Heart left ventricle (tissue), 16 donors: Measurements from ENCODE around the gene C16orf90. TPM values are rescaled to one million over a fixed set of nuclear protein-coding genes. Genes with fewer than 3 reads are reported as not detected.

Source experiments
- ATAC-seq, 4 donors: fragments of 200-7000 bp; cut with Tn5 transposase; one replicate each; pipeline ENCODE4 v1.9.1; 2020 to 2022; ENCODE audit warnings: moderate library complexity in 4 of 4, mild to moderate bottlenecking in 3 of 4, moderate number of reproducible peaks in 1 of 4
- DNase-seq, 5 donors: peaks; one replicate each; pipeline ENCODE4 v3.0.0-alpha.2; 2020
- H3K27ac ChIP-seq, 12 donors: fragments of 200-600 bp; sonication (generic) in 4 of 12; one replicate each; pipeline versions ENCODE4 v1.5.0 to v1.8.0; 2016 to 2022; ENCODE audit warnings: mild to moderate bottlenecking in 2 of 12
- H3K27me3 ChIP-seq, 9 donors: fragments of 200-600 bp; sonication (generic) in 2 of 9; one replicate each; pipeline versions ENCODE4 v1.5.1 to v1.8.0; 2016 to 2022; ENCODE audit warnings: mild to moderate bottlenecking in 3 of 9
- H3K36me3 ChIP-seq, 9 donors: fragments of 200-600 bp; sonication (generic) in 2 of 9; one replicate each; pipeline versions ENCODE4 v1.5.0 to v1.8.0; 2018 to 2022; ENCODE audit warnings: mild to moderate bottlenecking in 2 of 9
- H3K4me1 ChIP-seq, 12 donors: fragments of 200-600 bp; sonication (generic) in 4 of 12; one replicate each; pipeline versions ENCODE4 v1.5.0 to v1.8.0; 2016 to 2022; ENCODE audit warnings: mild to moderate bottlenecking in 3 of 12
- H3K4me3 ChIP-seq, 12 donors: fragments of 200-600 bp; sonication (generic) in 4 of 12; one replicate each; pipeline versions ENCODE4 v1.5.0 to v1.8.0; 2017 to 2022; ENCODE audit warnings: mild to moderate bottlenecking in 9 of 12, moderate library complexity in 4 of 12
- H3K9me3 ChIP-seq, 12 donors: fragments of 200-600 bp; sonication (generic) in 4 of 12; one replicate each; pipeline versions ENCODE4 v1.5.0 to v1.8.0; 2016 to 2022; ENCODE audit warnings: mild to moderate bottlenecking in 1 of 12
- POLR2A ChIP-seq, 2 donors: fragments of 450-650 bp; IDR thresholded peaks; one replicate each; pipeline ENCODE4 v1.6.1; 2017; ENCODE audit warnings: antibody characterized with exemption in 2 of 2, mild to moderate bottlenecking in 2 of 2, moderate library complexity in 2 of 2
- WGBS, 4 donors: extraction: QIAGEN DNeasy Blood & Tissue Kit in 2 of 4; methylation state at CpG; one replicate each; pipeline versions ENCODE4 v1.1.5 to v1.1.7; 2013 to 2018; 5-methylcytosine and 5-hydroxymethylcytosine counted together
- intact Hi-C, 10 donors: fragments of 100-400 bp; cut with DNase I; formaldehyde crosslinking; loops; one replicate each; pipeline versions ENCODE4 v1.11.1 to v1.14.2; 2022
- polyA plus RNA-seq, 2 donors: library from polyadenylated mRNA; stranded (reverse); fragments of 200-250 nt; gene quantifications; one replicate each; pipeline ENCODE4 v1.2.3, GENCODE V29; 2013
- total RNA-seq, 9 donors: library from RNA; depleted of rRNA in 2 of 9; stranded (reverse); fragments of >200 nt in 2 of 9; fragmentation: NEBNext Ultra II Directional in 3 of 9; extraction: Animal tissue kit (Norgen Biotek cat#: 25700) in 3 of 9; gene quantifications; one replicate each; pipeline versions ENCODE4 v1.1.0 to v1.2.4, GENCODE V29; 2016 to 2023
- TF ChIP-seq, protein P1 (sequence below), 12 donors: fragments of 200-600 bp; sonication (generic) in 4 of 12; IDR thresholded peaks; one replicate each; pipeline versions ENCODE4 v1.5.0 to v1.8.0; 2018 to 2022; ENCODE audit warnings: antibody characterized with exemption in 12 of 12, mild to moderate bottlenecking in 5 of 12
- donor health status: ischemic (EF 13 %, LVEDD 7.1; RV severe dilation, severe dysfunction).
- donor health status: healthy with polysubstance abuse.
- donor health status: DM: no; HTN: yes; CAD: no.
- donor health status: DM: no; HTN: no; CAD: no.
- donor health status: ischemic (EF 25% LVEDD 6.9; RV normal size, moderate dysfunction).
- donor health status: ischemic (EF 25% LVEDD 5.7; RV mildly dilated, moderate dysfunction).
- donor health status: healthy.
- donor health status: DM: yes; HTN: yes; CAD: no.
- donor health status: ischemic (EF 35%, LVEDD 5.7; RV mildly dilated, moderate dysfunction).
- donor health status: nonischemic (EF 11% LVEDD 7.7; RV severe dilation, severe dysfunction).
- donor health status: DM: yes; HTN: yes; CAD: no.
- donor health status: PGD.
- donor health status: ischemic (EF 29% LVEDD 5.4; RV normal size, mild dysfunction).
- donor health status: nonischemic (EF 23%, LVEDD 6.1; RV moderate dilation, normal function).

C16orf90 gene
- total and polyA plus RNA-seq, 11 donors: not detected

GRCh38 chr16:3458852-3459361 is 36.4 kb downstream of the C16orf90 start:
- Histone ChIP-seq H3K4me1 (peaks cover 16 to 73% (median 62%) of the 10 kb centered on the region in 12 donors), H3K27ac (peak overlapping the region; percentile 94 to 99 (median 98)), H3K27me3 (no peaks in the 10 kb centered on the region), H3K4me3 (peak overlapping the region; percentile 74 to 99 (median 80)), H3K9me3 (no peaks in the 10 kb centered on the region), H3K36me3 (no peaks in the 10 kb centered on the region)
- TF ChIP-seq, protein P1, sequence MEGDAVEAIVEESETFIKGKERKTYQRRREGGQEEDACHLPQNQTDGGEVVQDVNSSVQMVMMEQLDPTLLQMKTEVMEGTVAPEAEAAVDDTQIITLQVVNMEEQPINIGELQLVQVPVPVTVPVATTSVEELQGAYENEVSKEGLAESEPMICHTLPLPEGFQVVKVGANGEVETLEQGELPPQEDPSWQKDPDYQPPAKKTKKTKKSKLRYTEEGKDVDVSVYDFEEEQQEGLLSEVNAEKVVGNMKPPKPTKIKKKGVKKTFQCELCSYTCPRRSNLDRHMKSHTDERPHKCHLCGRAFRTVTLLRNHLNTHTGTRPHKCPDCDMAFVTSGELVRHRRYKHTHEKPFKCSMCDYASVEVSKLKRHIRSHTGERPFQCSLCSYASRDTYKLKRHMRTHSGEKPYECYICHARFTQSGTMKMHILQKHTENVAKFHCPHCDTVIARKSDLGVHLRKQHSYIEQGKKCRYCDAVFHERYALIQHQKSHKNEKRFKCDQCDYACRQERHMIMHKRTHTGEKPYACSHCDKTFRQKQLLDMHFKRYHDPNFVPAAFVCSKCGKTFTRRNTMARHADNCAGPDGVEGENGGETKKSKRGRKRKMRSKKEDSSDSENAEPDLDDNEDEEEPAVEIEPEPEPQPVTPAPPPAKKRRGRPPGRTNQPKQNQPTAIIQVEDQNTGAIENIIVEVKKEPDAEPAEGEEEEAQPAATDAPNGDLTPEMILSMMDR (IDR thresholded peaks at IDR 0.05): no peak
- TF ChIP-seq POLR2A (IDR thresholded peaks at IDR 0.05): no peak
- WGBS, 4 donors: 5 to 11% (median 7%) methylated on average over 10 of the region's 10 CpGs
- DNase-seq (no peak), ATAC-seq (no peak)
- intact Hi-C loops: loop anchor here in 9 of 10 donors (1.0 to 10.0 kb wide), 12 partner anchors 42 to 404 kb away; partner anchors contain the start of genes ZNF174 (in 7 of the 9), ZSCAN32 (in 7 of the 9), TIGD7 (in 3 of the 9) and ZNF263 (in 3 of the 9)

DNA sequence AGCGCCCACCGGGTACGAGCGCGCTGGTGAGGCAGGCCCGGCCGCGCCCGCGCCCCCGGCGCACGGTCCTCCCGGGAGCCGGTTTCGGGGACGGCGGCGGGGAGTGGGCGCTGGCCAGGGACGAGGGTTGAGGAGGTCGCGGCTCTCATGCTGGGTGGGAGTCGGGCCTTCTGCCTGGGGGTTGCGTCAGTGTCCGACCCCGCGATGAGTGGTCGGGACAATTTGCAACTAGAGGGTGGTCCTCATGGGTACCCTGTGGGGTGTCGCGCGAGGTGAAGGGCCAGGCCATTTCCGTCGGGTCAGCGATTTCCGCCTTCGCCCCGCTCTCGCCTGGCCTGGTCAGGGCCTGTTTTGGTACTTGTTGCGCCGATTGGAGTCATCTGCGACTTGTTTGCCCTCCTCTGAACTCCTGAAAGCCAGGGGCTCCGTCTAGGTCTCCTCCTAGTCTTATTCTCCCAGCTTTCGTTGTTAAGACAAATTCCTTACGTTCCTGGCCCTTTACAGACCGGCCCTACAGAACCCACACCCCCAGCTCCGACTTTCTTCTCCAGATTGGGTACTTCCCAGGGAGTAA is 36.9 kb downstream of the C16orf90 start:
- peak overlapping the region; percentile 74 to 99 (median 80) for H3K4me3 ChIP-seq
- no peaks in the 10 kb centered on the region for H3K9me3 ChIP-seq
- intact Hi-C loops: loop anchor here in 9 of 10 donors (1.0 to 10.0 kb wide), 12 partner anchors 42 to 404 kb away; partner anchors contain the start of genes ZNF174 (in 7 of the 9), ZSCAN32 (in 7 of the 9), TIGD7 (in 3 of the 9) and ZNF263 (in 3 of the 9)
- 0 to 1% (median 0%) methylated on average over 15 to 47 of the region's 47 CpGs for WGBS, 4 donors
- peak in 1 of 4 donors; percentile 0 for ATAC-seq
- DNase-seq: peak in 2 of 5 donors; percentile 43 to 45
- H3K4me1 ChIP-seq: peaks cover 16 to 69% (median 60%) of the 10 kb centered on the region in 12 donors
- no peak for TF ChIP-seq POLR2A (IDR thresholded peaks at IDR 0.05)
- TF ChIP-seq, protein P1 (IDR thresholded peaks at IDR 0.05): no peak
- H3K27me3 ChIP-seq: no peaks in the 10 kb centered on the region
- H3K27ac ChIP-seq: peak overlapping the region; percentile 94 to 99 (median 98)
- no peaks in the 10 kb centered on the region for H3K36me3 ChIP-seq

GRCh38 chr16:3457434-3458252 is 37.6 kb downstream of the C16orf90 start:
- Histone ChIP-seq H3K4me1 (peaks cover 16 to 64% (median 57%) of the 10 kb centered on the region in 12 donors), H3K27ac (peak overlapping the region; percentile 94 to 99 (median 98)), H3K27me3 (no peaks in the 10 kb centered on the region), H3K36me3 (peaks cover 0 to 1% (median 0%) of the 10 kb centered on the region in 9 donors), H3K4me3 (peak overlapping the region; percentile 74 to 99 (median 80)), H3K9me3 (no peaks in the 10 kb centered on the region)
- intact Hi-C loops: loop anchor here (1.0 to 10.0 kb wide), 16 partner anchors 43 to 403 kb away; partner anchors contain the start of genes ZNF174 (in 8 of the 10), ZSCAN32 (in 8 of the 10), TIGD7 (in 5 of the 10) and ZNF75A (in 5 of the 10)
- ATAC-seq (peak; percentile 69 to 94 (median 90)), DNase-seq (peak; percentile 91 to 95 (median 93))
- WGBS, 4 donors: 0 to 1% (median 1%) methylated on average over 19 to 83 of the region's 83 CpGs
- TF ChIP-seq, protein P1 (IDR thresholded peaks at IDR 0.05): peak in 11 of 12 donors; percentile 24 to 64 (median 50)
- TF ChIP-seq POLR2A (IDR thresholded peaks at IDR 0.05): peak in 1 of 2 donors; percentile 56
